ENCODE data around the gene OGDH.

DNA sequence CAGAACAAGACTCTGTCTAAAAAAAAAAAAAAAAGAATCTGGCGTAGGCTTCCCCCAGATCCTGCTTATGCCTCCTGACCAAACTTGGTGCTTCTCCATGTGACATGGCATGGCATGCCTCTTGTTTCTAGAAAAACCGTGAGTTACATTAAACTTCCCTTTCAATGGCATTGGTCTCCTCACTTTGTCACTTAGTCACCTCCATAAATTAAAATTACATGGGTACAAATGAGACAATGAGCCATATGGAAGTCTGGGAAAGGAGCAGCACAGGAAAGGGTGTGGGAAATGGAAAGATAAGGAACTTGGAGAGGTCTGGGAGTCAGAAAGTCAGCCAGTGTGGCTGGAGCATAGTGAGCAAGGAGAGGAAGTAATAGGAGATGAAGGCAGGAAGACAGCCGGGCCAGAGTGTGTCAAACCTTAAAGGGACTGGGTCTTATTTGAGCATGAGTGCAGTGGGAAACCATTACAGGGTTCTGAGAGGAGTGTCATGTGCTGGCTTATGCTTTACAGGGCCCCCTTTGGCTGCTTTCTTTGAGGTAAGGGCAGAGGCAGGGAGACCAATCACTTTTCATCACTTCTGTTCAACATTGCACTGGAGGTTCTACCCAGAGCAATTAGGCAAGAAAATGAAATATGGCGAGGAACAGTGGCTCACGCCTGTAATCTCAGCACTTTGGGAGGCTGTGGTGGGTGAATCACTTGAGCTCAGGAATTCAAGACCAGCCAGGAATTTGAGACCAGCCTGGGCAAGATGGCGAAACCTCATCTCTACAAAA, 120.9 kb downstream of the OGDH start:
- no peak for TF ChIP-seq GATA2 (IDR thresholded peaks at IDR 0.05; ENCODE audit: low read depth, low read length)
- no peak for TF ChIP-seq GATA3 (IDR thresholded peaks at IDR 0.05; ENCODE audit: low read depth, low read length)
